HG03039 (cell line): ENCODE measurements around the gene IFNA5.

Experiments used
- ATAC-seq: cut with Tn5 transposase; IDR thresholded peaks from one replicate; pipeline ENCODE4 v1.9.1; 2021; ENCODE audit warnings: mild to moderate bottlenecking, moderate library complexity; ENCODE audit not compliant: unreplicated experiment

IFNA5 gene

GRCh38 chr9:21305213-21305612, at the start of gene IFNA5:
TSS of gene IFNA5 (minus strand) at chr9:21305313. CDS start at chr9:21305256, 57 bp downstream.
- no peak for ATAC-seq

DNA sequence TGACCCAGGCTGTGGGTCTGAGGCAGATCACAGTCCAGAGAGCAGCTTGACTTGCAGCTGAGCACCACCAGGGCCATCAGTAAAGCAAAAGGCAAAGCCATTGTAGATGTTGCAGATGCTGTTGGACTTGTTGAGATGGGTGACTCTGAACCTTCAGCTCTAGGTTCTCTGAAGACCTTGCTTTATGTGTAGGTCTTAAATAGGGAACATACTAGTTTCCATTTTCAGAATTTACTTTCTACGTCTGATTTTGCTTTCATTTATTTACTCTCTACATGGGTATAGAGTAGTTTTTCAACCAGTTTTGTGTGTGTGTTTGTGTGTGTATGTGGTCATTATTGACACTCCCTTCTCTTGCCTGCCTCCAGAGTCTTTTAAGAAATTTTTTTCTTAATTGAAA, 45.7 kb upstream of the IFNA5 start, which contains the start of gene IFNA6:
Gene IFNA6, minus strand, starts transcription at position 101 of the 400 bp plus-strand sequence. Its CDS starts 0 bp downstream, at position 101.
- ATAC-seq = no peak

DNA sequence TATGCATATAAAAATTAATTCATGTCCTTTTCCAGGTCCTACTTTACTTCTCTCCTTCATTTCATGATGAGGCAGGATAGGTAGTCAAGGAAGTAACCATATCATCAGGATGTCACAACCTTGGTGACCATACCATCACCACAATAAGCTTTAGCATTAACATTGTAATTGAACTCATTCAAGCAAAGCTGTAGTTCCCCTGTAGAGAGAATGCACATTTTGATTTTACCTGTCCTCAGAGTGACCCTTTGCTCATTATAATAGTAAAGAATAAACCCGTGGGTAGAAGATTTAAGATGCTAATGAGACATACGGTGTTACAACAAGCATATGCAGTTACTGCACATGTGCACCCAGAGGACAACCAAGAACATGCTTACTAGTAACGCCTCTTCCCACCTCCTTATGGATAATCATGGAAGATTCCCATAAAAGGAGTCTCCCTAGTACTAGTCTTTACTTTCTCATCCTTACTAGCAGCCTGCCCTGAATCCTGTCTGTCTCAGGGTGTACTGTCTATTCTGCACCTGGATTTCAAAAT, 43.4 kb upstream of the IFNA5 start:
- no peak for ATAC-seq

DNA sequence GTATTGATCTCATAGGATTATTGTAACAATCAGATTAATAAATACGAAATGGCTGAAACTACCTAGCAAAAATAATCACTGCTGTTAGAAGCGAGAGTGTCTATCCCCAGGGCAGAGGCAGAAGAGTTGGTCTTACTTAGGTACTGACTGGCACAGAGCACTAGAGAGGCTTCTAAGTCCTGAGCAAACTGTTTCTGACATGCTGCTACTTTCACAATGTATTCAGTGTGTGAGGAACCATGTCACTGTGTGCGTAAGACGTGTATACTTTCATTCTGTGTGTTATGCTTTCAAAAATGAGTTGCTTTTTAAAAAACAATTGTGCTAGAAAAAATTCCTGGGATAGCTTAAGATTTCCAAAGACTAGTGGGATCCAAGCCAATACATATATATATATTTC, 35.6 kb upstream of the IFNA5 start:
- ATAC-seq = no peak

- ATAC-seq = no peak
These were observed 31.3 kb upstream of the IFNA5 start for GRCh38 chr9:21336457-21336856.

- peak; percentile 86 for ATAC-seq
These were observed 29.9 kb upstream of the IFNA5 start, which contains the start of gene KLHL9 for GRCh38 chr9:21334701-21335632. TSS of gene KLHL9 (minus strand) at chr9:21335404. CDS start at chr9:21334859, 545 bp downstream.

DNA sequence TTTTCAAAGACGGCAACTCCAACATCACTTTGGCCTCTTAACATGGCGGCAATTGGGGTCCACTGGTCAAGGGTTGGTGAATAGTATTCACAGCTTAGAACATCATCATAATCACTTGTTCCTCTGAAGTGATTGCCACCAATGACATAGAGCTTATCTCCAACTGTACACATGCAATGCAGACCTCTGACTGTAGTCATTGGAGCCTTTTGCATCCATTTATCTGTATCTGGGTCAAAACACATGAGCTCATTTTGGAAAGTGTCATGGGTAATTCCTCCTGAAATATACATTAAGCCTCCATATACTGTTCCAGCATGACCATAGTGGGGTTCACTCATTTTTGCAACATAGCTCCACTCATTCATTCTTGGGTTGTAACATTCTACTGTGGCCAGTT, 28.1 kb upstream of the IFNA5 start:
- no peak for ATAC-seq

DNA sequence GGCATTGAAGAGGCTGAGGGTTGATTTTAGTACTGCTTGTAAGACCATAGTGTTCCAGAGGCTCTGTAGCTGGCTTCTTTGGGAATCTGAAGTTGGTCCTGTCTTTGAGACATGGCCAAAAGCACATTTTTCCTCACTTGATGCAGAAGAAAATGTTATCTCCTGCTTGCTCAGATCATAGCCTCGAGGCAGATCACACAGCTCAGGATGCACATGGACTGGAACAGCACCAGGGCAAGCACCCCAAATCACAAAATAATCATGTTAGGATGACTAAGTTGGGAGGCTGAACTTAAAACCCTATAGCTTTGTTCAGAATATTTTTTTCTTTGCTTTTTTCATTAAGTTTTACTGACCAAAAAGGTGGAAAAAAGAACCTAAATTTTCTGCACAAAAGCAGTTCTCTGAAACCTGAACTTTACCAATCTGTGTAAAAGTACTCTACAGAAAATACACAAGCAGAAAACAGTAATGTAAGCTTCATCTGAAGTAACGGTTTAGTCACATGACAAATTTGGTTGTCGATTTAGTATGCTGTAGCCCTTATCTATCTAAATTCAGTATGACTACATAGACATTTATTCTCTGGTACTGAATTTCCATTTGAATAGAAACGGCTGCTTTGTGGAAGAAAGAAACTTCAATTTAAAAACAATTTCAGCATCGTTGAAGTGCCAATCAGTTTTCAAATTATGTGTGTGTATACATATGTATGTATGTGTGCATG, 26.7 kb upstream of the IFNA5 start:
- ATAC-seq = no peak

- ATAC-seq = peak; percentile 66
These were observed 21.5 kb upstream of the IFNA5 start for GRCh38 chr9:21326526-21327139.

- no peak for ATAC-seq
These were observed 18.9 kb upstream of the IFNA5 start for GRCh38 chr9:21324047-21324446.

- no peak for ATAC-seq
These were observed 17.9 kb upstream of the IFNA5 start for GRCh38 chr9:21322911-21323461.

- ATAC-seq = no peak
These were observed 15.4 kb upstream of the IFNA5 start for GRCh38 chr9:21320465-21320864.

DNA sequence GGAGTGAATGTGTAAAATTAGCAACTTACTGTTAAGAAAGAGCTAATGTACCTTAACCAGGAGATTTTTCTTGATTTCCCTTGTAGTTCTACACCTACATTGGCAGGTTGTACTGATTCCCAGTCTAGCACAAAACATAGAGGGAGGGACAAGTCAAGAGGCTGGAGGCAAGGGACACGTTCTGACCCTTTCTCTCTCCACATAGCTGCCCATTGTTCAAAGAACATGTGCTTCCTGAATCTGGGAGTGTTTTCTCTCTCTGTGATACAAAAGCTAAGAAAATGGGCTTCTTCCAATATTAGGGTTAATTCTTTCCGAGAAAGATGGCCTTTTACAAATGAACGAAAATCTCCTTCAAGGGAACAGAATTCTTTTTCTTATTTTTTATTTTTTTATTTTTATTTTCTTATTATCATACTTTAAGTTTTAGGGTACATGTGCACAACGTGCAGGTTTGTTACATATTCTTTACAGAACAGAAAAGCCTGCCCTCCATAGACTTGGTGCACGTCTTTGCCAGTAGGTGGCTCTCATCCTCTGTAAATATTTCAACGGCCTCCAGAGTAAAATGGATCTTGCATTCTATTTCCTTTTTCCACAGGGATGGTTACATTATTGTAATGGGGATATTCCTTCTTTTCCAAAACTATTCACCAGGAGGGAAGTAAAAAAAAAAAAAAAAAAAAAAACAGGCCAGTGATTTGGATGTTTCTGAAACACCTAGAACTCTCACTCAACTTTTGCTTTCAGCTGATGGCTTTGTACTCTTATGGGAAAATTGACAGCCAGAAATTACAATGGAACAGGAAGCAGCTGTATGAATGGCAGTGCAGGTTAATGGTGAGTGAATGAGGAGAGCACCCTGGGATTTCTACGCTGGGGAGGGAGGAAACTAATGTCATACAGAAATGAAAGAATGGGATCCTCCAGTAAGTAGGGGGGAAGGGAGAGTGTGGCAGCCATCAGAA, 13.1 kb upstream of the IFNA5 start:
- ATAC-seq = no peak

GRCh38 chr9:21316860-21317259, 11.7 kb upstream of the IFNA5 start:
- no peak for ATAC-seq

- ATAC-seq = no peak
These were observed 11.1 kb upstream of the IFNA5 start for GRCh38 chr9:21316032-21316842.

GRCh38 chr9:21314152-21314551, 9.0 kb upstream of the IFNA5 start:
- no peak for ATAC-seq

- no peak for ATAC-seq
These were observed 6.8 kb upstream of the IFNA5 start for GRCh38 chr9:21311889-21312288.

- ATAC-seq = no peak
These were observed 9.1 kb downstream of the IFNA5 start for GRCh38 chr9:21295992-21296391.
